ENCODE measurements around the gene ST8SIA3.
"Not testable (repeated sequence)": the region's sequence is repeated elsewhere in the genome, so short reads cannot be mapped to it uniquely, and the experiment has no call there.

The ST8SIA3 gene

DNA sequence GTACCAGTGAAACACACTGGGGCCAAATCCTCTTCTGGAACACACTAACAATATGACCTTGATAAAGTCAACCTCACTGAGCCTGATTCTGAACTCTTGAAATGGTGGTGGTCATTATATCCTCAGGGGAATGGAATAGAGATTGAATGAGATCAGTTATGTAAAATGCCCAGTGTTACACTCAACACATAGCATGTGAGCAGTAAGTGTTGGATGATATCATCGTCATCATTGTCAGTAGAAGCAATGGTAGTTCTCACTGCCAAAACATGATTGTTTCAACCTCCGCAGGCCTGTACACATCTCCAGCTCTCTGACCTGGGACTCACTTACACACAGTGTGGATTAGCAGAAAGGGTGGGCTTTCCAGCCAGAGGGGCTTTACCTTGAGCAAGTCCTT lies 5.5 kb upstream of the ST8SIA3 start:
- Mint-ChIP-seq H3K36me3 (ENCODE audit: low read depth) (no peaks in the 10 kb centered on the region), H3K4me1 (ENCODE audit: low read depth) (no peaks in the 10 kb centered on the region), H3K9me3 (no peaks in the 10 kb centered on the region), H3K4me3 (no peak overlapping the region), H3K27me3 (peaks cover 41% of the 10 kb centered on the region), H3K27ac (no peak overlapping the region)
- DNase-seq, result no peak

DNA sequence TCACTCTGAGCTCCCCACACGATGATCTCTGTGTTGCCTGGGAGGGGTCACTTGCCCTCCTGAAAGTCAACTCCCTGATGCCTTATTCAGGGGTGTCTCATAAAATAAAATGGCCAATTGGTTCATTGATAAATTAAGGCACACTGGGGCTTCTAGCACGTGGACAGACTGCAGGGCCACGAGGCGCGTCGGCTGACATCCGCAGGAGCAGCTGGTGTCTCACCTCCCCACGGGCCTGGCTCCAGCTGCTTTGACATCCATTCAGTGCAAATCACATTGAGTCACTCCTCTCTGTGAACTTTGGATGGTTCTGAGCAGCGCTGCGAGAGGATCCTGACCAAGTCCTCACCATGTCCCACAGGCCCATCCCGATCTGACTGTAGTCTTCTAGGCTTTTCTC lies 4.6 kb upstream of the ST8SIA3 start:
- H3K4me3 Mint-ChIP-seq, result no peak overlapping the region
- no peak for DNase-seq
- peaks cover 1% of the 10 kb centered on the region for H3K4me1 Mint-ChIP-seq (ENCODE audit: low read depth)
- peaks cover 46% of the 10 kb centered on the region for H3K27me3 Mint-ChIP-seq
- H3K36me3 Mint-ChIP-seq (ENCODE audit: low read depth), result no peaks in the 10 kb centered on the region
- no peak overlapping the region for H3K27ac Mint-ChIP-seq
- H3K9me3 Mint-ChIP-seq, result no peaks in the 10 kb centered on the region

DNA sequence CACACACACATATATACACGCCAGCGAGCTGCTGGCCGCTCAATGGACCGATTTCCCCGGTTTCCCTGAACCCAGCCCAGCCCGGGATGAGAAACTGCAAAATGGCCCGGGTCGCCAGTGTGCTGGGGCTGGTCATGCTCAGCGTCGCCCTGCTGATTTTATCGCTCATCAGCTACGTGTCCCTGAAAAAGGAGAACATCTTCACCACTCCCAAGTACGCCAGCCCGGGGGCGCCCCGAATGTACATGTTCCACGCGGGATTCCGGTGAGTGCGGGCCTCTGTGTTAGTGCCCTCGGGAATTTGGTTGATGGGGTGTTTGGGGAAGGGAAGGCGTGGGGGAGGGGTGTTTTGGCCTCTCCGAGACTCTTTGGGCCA lies 392 bp downstream of the ST8SIA3 start:
- Mint-ChIP-seq H3K27ac (no peak overlapping the region), H3K9me3 (peaks cover 6% of the 10 kb centered on the region), H3K4me3 (no peak overlapping the region), H3K36me3 (ENCODE audit: low read depth) (no peaks in the 10 kb centered on the region), H3K4me1 (ENCODE audit: low read depth) (peaks cover 1% of the 10 kb centered on the region), H3K27me3 (peaks cover 72% of the 10 kb centered on the region)
- no peak for DNase-seq

DNA sequence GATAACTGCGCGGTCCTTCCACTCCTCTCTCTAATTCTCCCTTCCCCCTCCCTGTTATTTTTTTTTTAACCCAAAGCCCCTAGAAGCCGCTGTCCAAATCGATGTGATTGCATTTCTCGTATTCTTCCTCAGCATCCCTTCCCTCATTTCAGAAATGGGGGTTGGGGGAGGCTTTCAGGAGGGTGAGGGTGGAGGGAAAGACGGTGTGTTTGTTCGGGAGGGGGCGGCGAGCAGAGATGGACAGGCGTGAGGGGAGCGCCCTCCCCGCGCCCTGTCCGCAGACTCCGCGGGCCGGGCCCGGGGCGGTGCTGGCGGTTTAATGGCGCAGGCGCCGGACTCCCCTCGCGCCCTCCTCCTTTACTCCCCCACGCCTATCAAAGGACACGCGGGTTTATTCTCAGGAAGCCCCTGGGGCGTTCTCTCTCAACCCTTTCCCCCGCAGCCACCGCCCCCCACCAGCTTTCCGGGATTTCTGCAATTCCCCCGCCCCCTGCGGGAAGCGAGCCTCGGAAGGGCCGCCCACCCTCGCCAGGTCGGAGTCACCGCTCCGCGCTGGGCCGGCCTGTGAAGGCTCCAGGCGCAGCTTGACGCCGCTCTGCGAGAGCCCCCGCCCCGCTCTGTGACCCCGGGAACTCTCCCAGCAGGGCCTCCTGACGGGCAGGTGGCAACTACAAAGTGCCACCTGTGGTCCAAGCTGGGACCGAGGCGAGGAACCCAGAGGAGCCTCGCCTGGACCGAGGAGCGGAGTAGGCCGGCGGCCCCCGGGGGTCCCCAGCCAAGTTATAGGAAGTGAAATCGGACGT lies 981 bp downstream of the ST8SIA3 start:
- peaks cover 1% of the 10 kb centered on the region for H3K4me1 Mint-ChIP-seq (ENCODE audit: low read depth)
- no peaks in the 10 kb centered on the region for H3K36me3 Mint-ChIP-seq (ENCODE audit: low read depth)
- no peak for DNase-seq
- H3K27me3 Mint-ChIP-seq, result peaks cover 68% of the 10 kb centered on the region
- H3K4me3 Mint-ChIP-seq, result no peak overlapping the region
- H3K9me3 Mint-ChIP-seq, result peaks cover 6% of the 10 kb centered on the region
- no peak overlapping the region for H3K27ac Mint-ChIP-seq

DNA sequence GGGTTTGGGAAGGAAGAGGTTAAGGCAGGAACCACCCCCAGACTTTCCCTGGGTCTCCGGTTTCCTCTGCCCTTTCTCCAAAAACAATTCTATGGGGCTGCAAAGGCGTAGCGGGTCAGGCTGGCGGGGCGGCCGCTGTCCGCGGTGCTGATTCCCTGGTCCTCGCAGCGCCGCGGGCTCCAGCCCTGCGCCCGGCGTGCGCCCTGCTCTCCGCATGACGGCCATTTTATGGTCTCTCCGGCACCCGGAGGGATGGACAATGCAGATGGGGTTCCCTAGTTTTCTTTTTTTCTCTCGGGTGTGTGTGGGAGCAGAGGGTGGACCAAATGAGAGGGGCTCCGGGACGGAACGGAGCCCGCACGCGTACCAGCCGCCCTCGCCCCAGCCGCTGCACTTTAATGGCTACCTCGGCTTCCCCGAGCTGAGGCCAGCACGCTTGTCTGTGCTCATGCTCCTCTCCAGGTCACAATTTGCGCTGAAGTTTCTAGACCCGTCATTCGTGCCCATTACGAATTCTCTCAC lies 1.6 kb downstream of the ST8SIA3 start:
- Mint-ChIP-seq H3K9me3 (peaks cover 6% of the 10 kb centered on the region), H3K4me1 (ENCODE audit: low read depth) (peaks cover 1% of the 10 kb centered on the region), H3K4me3 (no peak overlapping the region), H3K36me3 (ENCODE audit: low read depth) (no peaks in the 10 kb centered on the region), H3K27ac (no peak overlapping the region), H3K27me3 (peaks cover 74% of the 10 kb centered on the region)
- peak; percentile 37 for DNase-seq

DNA sequence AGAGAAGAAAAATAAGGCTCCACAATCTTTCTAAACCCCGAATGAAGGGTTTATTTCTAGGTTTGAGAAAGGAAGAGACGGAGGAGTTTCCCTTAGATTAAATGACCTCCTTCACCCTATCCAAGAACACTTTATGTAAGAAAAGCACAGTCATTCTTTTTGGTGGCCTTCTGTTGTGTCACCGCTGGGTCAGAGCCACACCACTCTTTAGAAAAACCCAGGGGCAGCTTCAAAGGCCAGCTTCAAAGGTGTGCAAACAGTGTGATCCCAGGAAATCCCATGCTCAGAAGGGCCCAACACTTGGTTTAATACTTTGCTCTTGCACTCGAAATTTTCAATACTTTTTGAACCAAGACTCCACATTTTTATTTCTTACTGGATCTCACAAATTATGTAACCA lies 7.1 kb downstream of the ST8SIA3 start:
- H3K27ac Mint-ChIP-seq, result no peak overlapping the region
- no peak for DNase-seq
- H3K9me3 Mint-ChIP-seq, result peaks cover 2% of the 10 kb centered on the region
- no peaks in the 10 kb centered on the region for H3K36me3 Mint-ChIP-seq (ENCODE audit: low read depth)
- H3K4me3 Mint-ChIP-seq, result no peak overlapping the region
- no peaks in the 10 kb centered on the region for H3K4me1 Mint-ChIP-seq (ENCODE audit: low read depth)
- H3K27me3 Mint-ChIP-seq, result peaks cover 52% of the 10 kb centered on the region

DNA sequence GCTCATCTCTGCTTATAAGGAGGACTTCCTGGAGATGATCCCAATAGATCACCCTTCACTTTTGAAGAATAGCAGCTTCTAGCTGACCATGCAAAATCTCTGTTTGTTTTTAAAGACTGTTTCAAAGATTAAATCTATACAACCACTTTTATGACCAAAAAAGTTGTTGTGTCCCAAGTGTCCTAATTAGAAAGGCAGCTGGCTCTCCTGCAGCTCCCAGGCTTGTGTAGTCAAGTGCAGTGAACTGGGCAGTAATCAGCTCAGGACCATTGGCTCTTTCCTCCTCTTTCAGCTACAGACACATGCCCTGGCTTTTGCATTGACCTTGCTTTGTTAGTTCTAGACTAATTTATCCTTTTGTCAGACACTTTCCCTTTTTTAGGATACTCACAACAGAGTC lies 10.4 kb downstream of the ST8SIA3 start:
- H3K27ac Mint-ChIP-seq, result no peak overlapping the region
- no peaks in the 10 kb centered on the region for H3K4me1 Mint-ChIP-seq (ENCODE audit: low read depth)

DNA sequence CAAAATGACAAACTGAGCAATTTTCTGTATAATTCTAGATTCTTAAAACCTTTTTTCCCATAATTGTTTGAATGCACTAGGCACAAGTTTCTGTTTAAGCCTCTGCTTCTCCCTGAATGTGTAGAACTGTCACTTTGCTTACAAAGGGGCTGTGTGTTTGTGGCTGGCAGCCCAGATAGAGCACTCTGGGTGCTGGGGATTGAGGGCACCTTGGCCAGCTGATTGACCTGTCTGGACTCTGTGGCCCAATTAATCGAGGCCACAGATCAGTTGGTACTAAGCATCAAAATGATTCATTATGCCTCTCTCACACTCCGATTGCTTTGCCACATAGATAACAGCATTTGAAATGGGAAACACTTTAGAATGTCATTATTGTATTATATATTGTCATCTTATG lies 12.1 kb downstream of the ST8SIA3 start:
- H3K9me3 Mint-ChIP-seq, result no peaks in the 10 kb centered on the region
- H3K4me3 Mint-ChIP-seq, result no peak overlapping the region
- no peak overlapping the region for H3K27ac Mint-ChIP-seq
- no peaks in the 10 kb centered on the region for H3K4me1 Mint-ChIP-seq (ENCODE audit: low read depth)
- H3K27me3 Mint-ChIP-seq, result peaks cover 21% of the 10 kb centered on the region
- DNase-seq, result no peak
- H3K36me3 Mint-ChIP-seq (ENCODE audit: low read depth), result no peaks in the 10 kb centered on the region

More for the DNA sequence above, 10.4 kb downstream of the ST8SIA3 start:
- Mint-ChIP-seq H3K27me3 (peaks cover 26% of the 10 kb centered on the region), H3K9me3 (no peaks in the 10 kb centered on the region), H3K4me3 (no peak overlapping the region), H3K36me3 (ENCODE audit: low read depth) (no peaks in the 10 kb centered on the region)
- DNase-seq, result no peak

DNA sequence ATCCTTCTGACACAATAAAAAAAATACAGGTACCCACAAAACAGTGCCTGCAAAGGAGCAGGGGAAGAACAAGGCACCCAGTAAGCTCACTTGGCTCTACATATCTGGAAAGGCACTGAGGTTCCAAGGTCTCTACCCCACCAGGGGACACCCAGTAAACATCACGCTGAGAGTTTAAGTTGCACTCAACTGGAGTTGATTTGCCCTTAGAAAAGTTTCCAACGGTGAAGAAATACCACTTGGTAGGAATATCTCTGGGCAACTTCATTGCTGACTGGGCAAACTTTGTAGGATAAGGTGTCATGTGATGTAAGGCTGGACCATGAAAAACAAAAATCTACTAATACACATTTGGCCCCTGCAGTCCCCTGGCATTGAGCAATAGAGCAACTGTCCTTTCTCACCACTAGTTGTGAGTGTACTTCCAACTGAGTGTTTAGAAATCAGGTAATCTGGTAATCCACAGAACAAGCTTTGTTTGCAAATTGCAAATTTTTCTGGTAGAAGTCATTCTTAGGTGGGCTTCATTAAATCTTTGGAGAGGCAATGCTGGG lies 14.2 kb downstream of the ST8SIA3 start:
- H3K9me3 Mint-ChIP-seq, result no peaks in the 10 kb centered on the region
- DNase-seq, result no peak
- no peak overlapping the region for H3K27ac Mint-ChIP-seq
- H3K27me3 Mint-ChIP-seq, result peaks cover 8% of the 10 kb centered on the region
- no peaks in the 10 kb centered on the region for H3K4me1 Mint-ChIP-seq (ENCODE audit: low read depth)
- no peak overlapping the region for H3K4me3 Mint-ChIP-seq
- H3K36me3 Mint-ChIP-seq (ENCODE audit: low read depth), result no peaks in the 10 kb centered on the region

DNA sequence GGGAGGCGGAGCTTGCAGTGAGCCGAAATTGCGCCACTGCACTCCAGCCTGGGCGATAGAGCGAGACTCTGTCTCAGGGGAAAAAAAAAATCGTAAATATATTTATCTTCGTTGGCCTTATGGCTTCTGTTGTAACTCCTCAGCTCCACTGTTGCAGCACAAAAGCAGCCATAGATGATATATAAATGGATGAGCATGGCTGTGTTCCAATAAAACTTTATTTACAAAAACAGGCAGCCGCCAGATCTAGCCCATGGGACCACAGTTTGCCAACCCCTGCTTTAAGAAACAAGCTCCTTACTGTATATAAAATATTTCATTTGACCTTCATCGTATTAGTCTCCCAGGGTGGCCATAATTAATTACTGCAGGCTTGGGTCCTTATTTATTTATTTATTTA lies 20.1 kb downstream of the ST8SIA3 start:
- H3K27me3 Mint-ChIP-seq, result peaks cover 25% of the 10 kb centered on the region
- H3K9me3 Mint-ChIP-seq, result no peaks in the 10 kb centered on the region
- no peak for DNase-seq
- H3K27ac Mint-ChIP-seq, result no peak overlapping the region
- H3K4me1 Mint-ChIP-seq (ENCODE audit: low read depth), result no peaks in the 10 kb centered on the region
- no peaks in the 10 kb centered on the region for H3K36me3 Mint-ChIP-seq (ENCODE audit: low read depth)
- H3K4me3 Mint-ChIP-seq, result no peak overlapping the region

DNA sequence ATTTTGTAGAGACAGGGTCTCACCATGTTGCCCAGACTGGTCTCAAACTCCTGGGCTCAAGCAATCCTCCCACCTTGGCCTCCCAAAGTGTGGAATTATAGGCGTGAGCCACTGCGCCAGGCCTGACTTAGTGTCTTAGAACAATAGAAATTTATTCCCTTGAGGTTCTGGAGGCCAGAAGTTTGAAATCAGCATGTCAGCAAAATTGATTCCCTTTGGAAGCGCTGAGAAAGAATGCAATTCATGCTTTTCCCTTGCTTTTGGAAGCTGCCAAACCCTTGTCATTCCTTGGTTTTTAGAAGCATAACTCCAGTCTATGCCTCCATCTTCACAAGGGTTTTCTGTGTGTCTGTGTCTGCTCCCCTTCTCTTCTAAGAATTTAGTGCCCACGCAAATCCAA lies 20.7 kb downstream of the ST8SIA3 start:
- no peaks in the 10 kb centered on the region for H3K36me3 Mint-ChIP-seq (ENCODE audit: low read depth)
- no peak overlapping the region for H3K27ac Mint-ChIP-seq
- no peak overlapping the region for H3K4me3 Mint-ChIP-seq
- H3K4me1 Mint-ChIP-seq (ENCODE audit: low read depth), result no peaks in the 10 kb centered on the region
- H3K9me3 Mint-ChIP-seq, result no peaks in the 10 kb centered on the region
- H3K27me3 Mint-ChIP-seq, result peaks cover 29% of the 10 kb centered on the region
- no peak for DNase-seq

DNA sequence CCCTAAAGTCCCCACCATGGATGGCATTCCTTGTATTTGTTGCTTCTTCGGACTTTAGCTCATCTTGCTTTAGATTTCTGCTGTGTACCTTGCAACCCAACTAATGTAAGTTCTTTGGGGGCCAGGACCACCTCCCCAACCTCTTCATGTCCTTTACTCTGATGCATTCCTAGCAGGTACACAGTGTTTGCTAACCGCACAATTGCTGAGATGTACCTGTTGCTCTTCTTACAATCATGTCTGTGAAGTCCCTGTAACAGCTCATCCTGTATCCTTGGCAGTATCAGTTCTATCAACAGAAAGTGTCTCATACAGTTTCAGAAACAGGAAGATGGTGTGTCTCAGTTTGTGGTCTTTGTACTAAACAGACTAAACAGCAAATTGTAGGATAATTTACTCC lies 24.1 kb downstream of the ST8SIA3 start:
- Mint-ChIP-seq H3K27ac (no peak overlapping the region), H3K9me3 (no peaks in the 10 kb centered on the region), H3K27me3 (peaks cover 26% of the 10 kb centered on the region), H3K4me3 (no peak overlapping the region), H3K36me3 (ENCODE audit: low read depth) (no peaks in the 10 kb centered on the region), H3K4me1 (ENCODE audit: low read depth) (no peaks in the 10 kb centered on the region)
- DNase-seq, result no peak

DNA sequence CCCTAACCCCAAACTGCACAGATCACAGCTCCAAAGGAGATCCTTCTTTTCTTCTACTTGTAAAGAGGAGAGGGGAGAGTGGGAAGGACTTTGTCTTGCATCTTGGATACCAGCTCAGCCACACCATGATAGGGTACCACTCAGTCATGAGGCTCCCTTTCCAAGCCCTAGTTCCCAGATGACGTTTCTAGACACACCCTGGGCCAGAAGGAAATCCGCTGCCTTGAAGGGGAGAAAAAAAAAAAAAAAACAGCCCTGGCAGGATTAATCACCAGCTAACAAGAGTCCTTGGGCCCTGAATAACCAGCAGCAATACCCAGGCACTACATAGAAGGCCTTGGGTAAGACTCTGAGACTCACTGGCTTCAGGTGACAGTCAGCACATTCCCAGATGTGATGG lies 36.9 kb downstream of the ST8SIA3 start:
- H3K9me3 Mint-ChIP-seq, result no peaks in the 10 kb centered on the region
- no peaks in the 10 kb centered on the region for H3K36me3 Mint-ChIP-seq (ENCODE audit: low read depth)
- H3K4me3 Mint-ChIP-seq, result no peak overlapping the region
- H3K27me3 Mint-ChIP-seq, result peaks cover 24% of the 10 kb centered on the region
- H3K4me1 Mint-ChIP-seq (ENCODE audit: low read depth), result no peaks in the 10 kb centered on the region
- no peak for DNase-seq
- H3K27ac Mint-ChIP-seq, result no peak overlapping the region

DNA sequence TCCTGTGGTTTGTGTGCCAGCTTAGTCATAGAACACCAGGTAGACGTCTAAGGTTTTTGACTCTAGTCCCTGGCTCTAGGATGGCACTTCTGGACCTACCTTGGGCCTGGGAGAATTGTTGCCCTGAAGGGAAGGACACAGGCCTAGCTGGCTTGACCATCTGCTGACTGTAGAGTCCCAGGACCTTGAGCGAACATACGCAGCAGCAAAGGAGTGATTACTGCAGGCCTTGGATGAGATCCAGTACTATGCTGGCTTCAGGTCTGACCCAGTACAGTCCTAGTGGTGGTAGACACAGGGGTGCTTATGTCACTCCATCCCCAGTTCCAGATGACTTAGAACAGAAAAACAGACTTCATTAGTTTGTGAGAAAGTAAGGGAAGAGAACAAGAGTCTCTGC lies 37.7 kb downstream of the ST8SIA3 start:
- no peaks in the 10 kb centered on the region for H3K4me1 Mint-ChIP-seq (ENCODE audit: low read depth)
- H3K36me3 Mint-ChIP-seq (ENCODE audit: low read depth), result no peaks in the 10 kb centered on the region
- no peak overlapping the region for H3K4me3 Mint-ChIP-seq
- DNase-seq, result no peak
- H3K9me3 Mint-ChIP-seq, result no peaks in the 10 kb centered on the region
- H3K27me3 Mint-ChIP-seq, result peaks cover 26% of the 10 kb centered on the region
- no peak overlapping the region for H3K27ac Mint-ChIP-seq

DNA sequence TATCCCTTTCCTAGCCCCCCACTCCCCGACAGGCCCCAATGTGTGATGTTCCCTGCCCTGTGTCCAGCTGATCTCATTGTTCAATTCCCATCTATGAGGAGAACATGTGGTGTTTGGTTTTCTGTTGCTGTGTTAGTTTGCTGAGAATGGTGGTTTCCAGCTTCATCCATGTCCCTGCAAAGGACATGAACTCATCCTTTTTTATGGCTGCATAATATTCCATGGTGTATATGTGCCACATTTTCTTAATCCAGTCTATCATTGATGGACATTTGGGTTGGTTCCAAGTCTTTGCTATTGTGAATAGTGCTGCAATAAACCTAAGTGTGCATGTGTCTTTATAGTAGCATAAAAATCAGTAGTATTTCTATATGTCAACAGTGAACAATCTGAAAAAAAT lies 42.4 kb downstream of the ST8SIA3 start:
- H3K36me3 Mint-ChIP-seq (ENCODE audit: low read depth); H3K27ac Mint-ChIP-seq; H3K4me3 Mint-ChIP-seq; DNase-seq; H3K4me1 Mint-ChIP-seq (ENCODE audit: low read depth): not testable (repeated sequence)
- peaks cover 12% of the 10 kb centered on the region for H3K9me3 Mint-ChIP-seq
- peaks cover 23% of the 10 kb centered on the region for H3K27me3 Mint-ChIP-seq
